ENCODE data around the gene NTPCR.

Gene NTPCR

DNA sequence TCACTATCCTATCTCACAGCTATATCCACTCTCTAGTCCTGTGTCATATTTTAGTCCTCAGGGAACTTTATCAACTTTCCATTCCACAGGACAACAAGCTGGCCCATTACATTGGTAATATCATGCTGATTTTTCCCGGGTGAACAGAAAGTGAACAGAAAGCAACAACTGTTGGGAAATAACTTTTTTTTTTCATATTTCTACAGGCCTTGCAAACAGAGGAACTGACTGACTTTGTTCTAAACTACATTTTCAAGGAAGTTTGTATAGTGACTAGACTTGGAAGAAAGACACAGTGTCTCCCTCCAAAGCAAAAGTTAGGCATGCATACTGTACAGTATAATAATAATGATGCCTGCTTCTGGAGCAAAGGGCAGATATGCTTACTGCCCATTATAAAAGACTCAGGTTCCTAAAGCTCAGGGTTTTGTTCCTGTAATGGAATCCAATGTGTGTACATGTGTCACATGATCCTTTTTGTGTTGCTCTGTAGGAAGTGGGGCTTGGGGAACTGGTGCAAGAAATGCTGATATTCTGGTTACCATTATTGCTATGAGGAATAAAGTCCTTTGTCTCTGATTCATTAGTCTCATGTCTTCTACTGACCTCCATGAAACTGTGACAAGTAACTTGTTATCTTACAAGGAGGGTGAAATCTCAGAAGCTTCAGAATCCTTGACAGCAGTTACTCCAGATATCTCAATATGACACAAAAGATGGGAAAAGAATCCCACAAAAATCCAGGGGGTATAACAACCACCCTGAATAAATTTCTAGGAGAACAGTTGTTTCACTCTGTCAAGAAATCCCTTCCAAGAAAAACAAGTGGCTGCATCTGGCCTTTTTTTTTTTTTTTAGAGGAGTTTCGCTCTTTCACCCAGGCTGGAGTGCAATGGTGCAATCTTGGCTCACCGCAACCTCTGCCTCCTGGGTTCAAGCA lies 17.7 kb upstream of the NTPCR start:
- TF ChIP-seq, protein P1, sequence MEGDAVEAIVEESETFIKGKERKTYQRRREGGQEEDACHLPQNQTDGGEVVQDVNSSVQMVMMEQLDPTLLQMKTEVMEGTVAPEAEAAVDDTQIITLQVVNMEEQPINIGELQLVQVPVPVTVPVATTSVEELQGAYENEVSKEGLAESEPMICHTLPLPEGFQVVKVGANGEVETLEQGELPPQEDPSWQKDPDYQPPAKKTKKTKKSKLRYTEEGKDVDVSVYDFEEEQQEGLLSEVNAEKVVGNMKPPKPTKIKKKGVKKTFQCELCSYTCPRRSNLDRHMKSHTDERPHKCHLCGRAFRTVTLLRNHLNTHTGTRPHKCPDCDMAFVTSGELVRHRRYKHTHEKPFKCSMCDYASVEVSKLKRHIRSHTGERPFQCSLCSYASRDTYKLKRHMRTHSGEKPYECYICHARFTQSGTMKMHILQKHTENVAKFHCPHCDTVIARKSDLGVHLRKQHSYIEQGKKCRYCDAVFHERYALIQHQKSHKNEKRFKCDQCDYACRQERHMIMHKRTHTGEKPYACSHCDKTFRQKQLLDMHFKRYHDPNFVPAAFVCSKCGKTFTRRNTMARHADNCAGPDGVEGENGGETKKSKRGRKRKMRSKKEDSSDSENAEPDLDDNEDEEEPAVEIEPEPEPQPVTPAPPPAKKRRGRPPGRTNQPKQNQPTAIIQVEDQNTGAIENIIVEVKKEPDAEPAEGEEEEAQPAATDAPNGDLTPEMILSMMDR (conservative IDR thresholded peaks at IDR 0.05): no peak

DNA sequence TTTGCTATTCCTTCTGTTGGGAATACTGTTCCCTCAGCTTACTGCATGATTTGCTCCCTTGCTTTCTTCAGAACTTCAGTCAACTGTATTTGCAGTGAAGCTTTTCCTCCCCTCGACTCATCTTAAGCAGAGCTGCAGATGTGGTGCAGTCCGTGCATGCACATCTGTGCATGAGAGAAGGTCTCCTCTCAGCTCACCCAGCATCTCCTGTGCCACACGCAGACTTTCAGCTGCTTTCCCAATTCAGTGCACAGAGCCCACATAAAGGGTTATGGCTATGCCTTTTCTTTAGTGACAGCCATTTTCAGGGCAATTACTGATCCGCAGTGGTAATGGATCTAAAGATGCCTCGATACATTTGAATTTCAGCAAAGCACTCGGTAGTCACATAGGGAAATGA lies 13.5 kb upstream of the NTPCR start:
- TF ChIP-seq, protein P1 (conservative IDR thresholded peaks at IDR 0.05): no peak
- H3K27ac ChIP-seq: no peak overlapping the region

More for the DNA sequence above, 17.7 kb upstream of the NTPCR start:
- H3K27ac ChIP-seq: no peak overlapping the region

DNA sequence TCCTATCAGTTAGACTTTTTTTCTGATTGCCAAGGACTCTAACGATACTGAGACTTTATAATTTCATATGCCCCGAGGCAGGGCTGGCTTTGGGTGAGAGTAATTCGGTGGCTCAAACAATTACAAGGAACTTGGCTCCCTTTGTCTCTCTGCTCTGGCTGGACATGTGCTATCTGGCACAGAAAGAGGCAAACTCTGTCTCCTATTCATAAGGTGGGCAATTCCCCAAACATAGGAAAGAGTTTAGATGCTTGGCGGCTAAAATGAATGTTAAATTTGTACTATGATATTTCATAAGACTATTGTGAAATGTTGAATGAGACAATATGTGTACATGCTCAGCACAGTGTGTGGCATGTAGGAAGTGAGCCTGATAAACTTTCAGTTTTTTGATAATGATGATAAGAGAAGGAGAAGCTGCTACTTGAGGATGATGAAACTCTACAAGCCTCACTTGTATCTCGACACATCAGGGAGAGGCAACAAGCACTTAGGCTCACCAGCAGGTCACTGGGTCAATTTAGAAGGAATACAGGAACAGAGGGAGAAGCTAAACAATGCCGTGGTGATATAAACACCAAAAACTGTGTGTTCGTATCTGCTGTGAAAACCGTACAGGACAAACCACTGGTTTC lies 12.6 kb upstream of the NTPCR start:
- H3K27ac ChIP-seq: no peak overlapping the region
- TF ChIP-seq, protein P1 (conservative IDR thresholded peaks at IDR 0.05): no peak

DNA sequence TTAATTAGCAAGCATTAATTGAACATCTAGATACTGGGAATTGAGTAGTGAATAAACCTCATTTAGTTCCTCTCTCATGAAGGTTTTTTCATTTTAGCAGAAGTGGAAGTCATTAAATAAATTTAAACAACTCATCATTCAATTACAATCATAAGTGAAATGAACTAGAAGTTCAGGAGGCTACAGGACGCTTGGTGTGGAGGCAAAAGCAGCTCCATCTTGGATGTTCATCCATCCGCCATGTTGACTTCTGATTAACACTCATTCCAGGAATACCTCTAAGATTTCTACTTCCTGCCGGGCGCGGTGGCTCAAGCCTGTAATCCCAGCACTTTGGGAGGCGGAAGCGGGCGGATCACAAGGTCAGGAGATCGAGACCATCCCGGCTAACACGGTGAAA lies 11.5 kb upstream of the NTPCR start:
- TF ChIP-seq, protein P1 (conservative IDR thresholded peaks at IDR 0.05): no peak
- H3K27ac ChIP-seq: no peak overlapping the region

DNA sequence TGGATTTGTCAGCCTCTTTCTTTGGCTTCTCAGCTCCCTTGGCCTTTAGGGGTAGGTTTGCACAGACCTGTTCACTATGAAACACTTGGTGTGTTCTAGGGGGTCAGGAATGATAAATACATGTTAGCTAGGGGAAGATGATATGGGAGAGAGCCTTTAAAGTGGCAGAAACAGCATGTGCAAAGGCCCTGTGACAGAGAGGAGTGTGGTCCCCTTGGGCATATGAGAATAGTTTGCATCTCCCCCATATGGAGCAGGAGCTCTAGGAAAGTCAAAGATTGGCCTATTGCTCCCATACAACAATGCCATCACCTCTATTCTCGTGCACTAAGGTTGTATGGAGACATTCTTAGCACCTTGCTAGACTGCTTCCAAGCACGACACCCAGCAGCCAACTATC lies 10.7 kb upstream of the NTPCR start:
- TF ChIP-seq, protein P1 (conservative IDR thresholded peaks at IDR 0.05): no peak
- H3K27ac ChIP-seq: no peak overlapping the region

DNA sequence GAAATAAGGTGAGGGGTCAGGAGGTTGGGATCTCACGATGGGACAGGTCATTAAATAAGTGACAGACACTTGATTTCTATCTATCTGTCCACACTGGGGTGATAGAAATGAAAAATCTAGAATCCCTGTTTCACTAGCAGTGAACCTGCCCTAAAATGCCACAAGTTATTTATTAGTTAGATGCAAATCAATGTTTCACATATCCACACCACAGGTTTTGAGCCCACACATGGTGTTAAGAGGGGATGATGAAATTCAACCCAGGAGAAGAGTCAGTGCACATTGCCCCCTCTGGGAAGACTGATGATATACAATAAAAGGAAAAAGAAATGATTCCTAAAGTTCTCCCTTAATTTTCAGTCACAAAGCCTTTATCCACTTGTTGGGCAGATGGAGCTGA lies 10.1 kb upstream of the NTPCR start:
- no peak overlapping the region for H3K27ac ChIP-seq
- TF ChIP-seq, protein P1 (conservative IDR thresholded peaks at IDR 0.05): no peak
